Activated T-helper 2 cell treated with anti-CD3 and anti-CD28 coated beads, Interferon-gamma antibody, Interleukin-2, Interleukin-4, amounts not matched to agents 10 μg/mL and 5 μg/mL and 100 μg/mL, durations not matched to agents 14 hours and 24 hours and 36 hours (primary cell): Measurements from ENCODE around the gene PGBD5. TPM values are rescaled to one million over a fixed set of nuclear protein-coding genes. Genes with fewer than 3 reads are reported as not detected.
A peak's percentile ranks its signal among the peaks of the same experiment; 100 is the strongest.

ENCODE experiments used
- DNase-seq: peaks from one replicate; pipeline ENCODE4 v3.0.0; 2021; ENCODE audit warnings: low spot score
- H3K27ac Mint-ChIP-seq: one replicate; pipeline ENCODE4 v1.8.0; 2021; ENCODE audit warnings: mixed read lengths
- H3K27me3 Mint-ChIP-seq: one replicate; pipeline ENCODE4 v1.8.0; 2021; ENCODE audit warnings: low read depth, mixed read lengths
- H3K36me3 Mint-ChIP-seq: one replicate; pipeline ENCODE4 v1.8.0; 2021; ENCODE audit warnings: low read depth, mixed read lengths
- H3K4me1 Mint-ChIP-seq: one replicate; pipeline ENCODE4 v1.8.0; 2021; ENCODE audit warnings: low read depth, mixed read lengths
- H3K4me3 Mint-ChIP-seq: one replicate; pipeline ENCODE4 v1.8.0; 2021; ENCODE audit warnings: low read depth, mild to moderate bottlenecking, moderate library complexity, mixed read lengths
- H3K9me3 Mint-ChIP-seq: one replicate; pipeline ENCODE4 v1.8.0; 2021; ENCODE audit warnings: mixed read lengths
- intact Hi-C: fragments of 100-400 bp; cut with micrococcal nuclease; formaldehyde crosslinking; loops from one replicate; pipeline ENCODE4 v1.15.1; 2023
- total RNA-seq: library from RNA; stranded (reverse); gene quantifications from 2 replicates; pipeline ENCODE4 v1.2.3, GENCODE V29; 2022

Gene PGBD5
- total RNA-seq, 1 donor from 2014 or later, result not detected

DNA sequence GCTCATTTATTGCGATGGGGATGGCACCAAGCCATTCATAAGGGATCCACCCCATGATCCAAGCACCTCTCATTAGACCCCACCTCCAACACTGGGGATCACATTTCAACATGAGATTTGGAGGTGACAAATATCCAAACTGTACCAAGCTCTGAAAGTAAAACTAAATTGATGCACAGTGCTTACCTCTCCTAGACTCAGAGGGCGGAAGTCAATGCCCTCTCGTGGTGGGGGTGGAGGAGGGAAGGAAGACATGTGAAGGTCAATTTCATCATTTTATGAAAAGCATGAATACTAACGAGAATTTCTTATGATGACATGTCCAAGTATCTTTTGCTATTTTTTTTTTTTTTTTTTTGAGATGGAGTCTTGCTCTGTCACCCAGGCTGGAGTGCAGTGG, 120.0 kb downstream of the PGBD5 start:
- Mint-ChIP-seq H3K9me3 (no peaks in the 10 kb centered on the region), H3K4me3 (no peak overlapping the region), H3K36me3 (no peaks in the 10 kb centered on the region), H3K27me3 (no peaks in the 10 kb centered on the region), H3K27ac (peak overlapping the region; percentile 27), H3K4me1 (peaks cover 25% of the 10 kb centered on the region)
- intact Hi-C loops, result loop anchor here (1.0 to 5.0 kb wide), 4 partner anchors 35 to 239 kb away; partner anchors contain the start of gene GALNT2
- no peak for DNase-seq

- H3K36me3 Mint-ChIP-seq, result no peaks in the 10 kb centered on the region
- peak overlapping the region; percentile 4 for H3K27ac Mint-ChIP-seq
Observed at GRCh38 chr1:230303822-230304221, 122.3 kb downstream of the PGBD5 start.

GRCh38 chr1:230303069-230303468, 123.1 kb downstream of the PGBD5 start:
- Mint-ChIP-seq H3K4me1 (peaks cover 24% of the 10 kb centered on the region), H3K36me3 (no peaks in the 10 kb centered on the region), H3K9me3 (no peaks in the 10 kb centered on the region), H3K4me3 (no peak overlapping the region), H3K27ac (no peak overlapping the region), H3K27me3 (no peaks in the 10 kb centered on the region)
- intact Hi-C loops, result loop anchor here (5.0 kb wide), 1 partner anchor 196 kb away; no protein-coding TSS in a partner anchor
- no peak for DNase-seq

More at GRCh38 chr1:230303822-230304221, 122.3 kb downstream of the PGBD5 start:
- Mint-ChIP-seq H3K4me1 (peaks cover 24% of the 10 kb centered on the region), H3K27me3 (no peaks in the 10 kb centered on the region), H3K9me3 (no peaks in the 10 kb centered on the region), H3K4me3 (no peak overlapping the region)
- intact Hi-C loops, result loop anchor here (5.0 kb wide), 1 partner anchor 197 kb away; no protein-coding TSS in a partner anchor
- no peak for DNase-seq

DNA sequence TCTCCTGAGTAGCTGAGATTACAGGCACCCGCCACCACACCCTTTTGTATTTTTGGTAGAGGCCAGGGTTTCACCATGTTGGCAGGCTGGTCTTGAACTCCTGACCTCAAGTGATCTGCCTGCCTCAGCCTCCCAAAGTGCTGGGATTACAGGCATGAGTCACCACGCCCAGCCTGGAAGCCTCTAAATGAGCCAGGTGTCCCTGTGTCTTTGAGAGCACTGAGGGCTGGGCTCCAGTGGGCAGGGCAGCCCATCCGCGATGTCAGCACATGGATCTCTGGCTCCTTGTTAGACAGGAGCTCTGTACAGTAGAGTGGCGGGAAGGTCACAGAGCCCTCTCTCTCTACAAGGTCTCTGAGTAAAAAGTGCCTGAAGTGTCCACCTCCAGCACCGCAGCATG, 124.3 kb downstream of the PGBD5 start:
- intact Hi-C loops, result loop anchor here (5.0 kb wide), 1 partner anchor 195 kb away; no protein-coding TSS in a partner anchor
- Mint-ChIP-seq H3K4me1 (peaks cover 20% of the 10 kb centered on the region), H3K4me3 (no peak overlapping the region), H3K36me3 (no peaks in the 10 kb centered on the region), H3K27ac (no peak overlapping the region), H3K9me3 (no peaks in the 10 kb centered on the region), H3K27me3 (peaks cover 2% of the 10 kb centered on the region)
- DNase-seq, result no peak

- Mint-ChIP-seq H3K36me3 (no peaks in the 10 kb centered on the region), H3K27me3 (peaks cover 2% of the 10 kb centered on the region), H3K4me1 (peaks cover 18% of the 10 kb centered on the region), H3K9me3 (no peaks in the 10 kb centered on the region), H3K4me3 (no peak overlapping the region), H3K27ac (no peak overlapping the region)
- no peak for DNase-seq
- intact Hi-C loops, result loop anchor here (5.0 kb wide), 1 partner anchor 194 kb away; no protein-coding TSS in a partner anchor
Observed at GRCh38 chr1:230301322-230301721, 124.8 kb downstream of the PGBD5 start.

- Mint-ChIP-seq H3K4me1 (peaks cover 14% of the 10 kb centered on the region), H3K4me3 (no peak overlapping the region), H3K9me3 (no peaks in the 10 kb centered on the region), H3K36me3 (no peaks in the 10 kb centered on the region), H3K27ac (no peak overlapping the region), H3K27me3 (peaks cover 2% of the 10 kb centered on the region)
- intact Hi-C loops, result loop anchor here (5.0 kb wide), 1 partner anchor 193 kb away; no protein-coding TSS in a partner anchor
- no peak for DNase-seq
Observed at GRCh38 chr1:230300322-230301301, 125.5 kb downstream of the PGBD5 start.

DNA sequence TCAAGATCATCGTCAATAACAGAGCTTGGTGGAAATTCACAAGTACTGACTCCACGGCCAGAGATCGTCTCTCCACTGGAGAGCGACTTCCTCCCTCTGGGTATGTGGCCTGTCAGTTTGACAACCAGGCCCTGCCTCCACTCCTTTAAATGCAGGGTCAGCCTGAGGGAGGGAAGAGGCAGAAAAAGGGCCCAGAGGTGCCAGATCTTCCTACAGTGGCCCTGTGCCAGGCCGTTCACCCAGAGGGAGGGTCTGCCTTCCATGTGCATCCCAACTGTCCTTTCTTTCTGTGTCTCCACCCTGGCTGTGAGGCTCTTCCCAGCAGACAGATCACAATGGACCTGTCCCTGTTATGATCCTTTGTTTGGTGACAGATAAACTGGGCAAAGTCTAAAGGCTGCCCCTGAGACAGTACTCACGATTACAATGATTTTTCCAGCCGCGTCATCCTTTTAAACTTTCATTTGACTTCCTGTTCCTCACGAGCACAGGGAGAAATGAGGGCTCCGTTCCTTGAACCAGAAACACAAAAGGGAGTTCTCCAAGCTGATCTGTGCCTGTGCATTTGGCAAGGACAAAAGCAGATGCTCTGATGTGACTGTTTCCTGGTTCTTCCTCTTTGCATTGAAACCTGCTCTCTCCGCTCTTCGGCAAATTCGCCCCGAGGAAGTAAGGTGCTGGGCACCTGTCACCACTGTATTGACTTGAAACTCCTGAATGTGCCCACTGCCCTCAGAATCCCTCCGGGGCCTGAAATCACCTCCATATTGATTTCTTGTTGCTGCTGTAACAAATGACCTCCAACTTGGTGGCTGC, 126.7 kb downstream of the PGBD5 start:
- Mint-ChIP-seq H3K27ac (no peak overlapping the region), H3K4me1 (peaks cover 14% of the 10 kb centered on the region), H3K27me3 (peaks cover 2% of the 10 kb centered on the region), H3K4me3 (no peak overlapping the region), H3K36me3 (no peaks in the 10 kb centered on the region), H3K9me3 (no peaks in the 10 kb centered on the region)
- no peak for DNase-seq
- intact Hi-C loops, result loop anchor here (5.0 kb wide), 1 partner anchor 192 kb away; no protein-coding TSS in a partner anchor

- no peak overlapping the region for H3K4me3 Mint-ChIP-seq
- intact Hi-C loops, result no loop called here
- no peaks in the 10 kb centered on the region for H3K9me3 Mint-ChIP-seq
- peaks cover 15% of the 10 kb centered on the region for H3K27me3 Mint-ChIP-seq
- no peaks in the 10 kb centered on the region for H3K36me3 Mint-ChIP-seq
- no peaks in the 10 kb centered on the region for H3K4me1 Mint-ChIP-seq
- DNase-seq, result no peak
- H3K27ac Mint-ChIP-seq, result no peak overlapping the region
Observed at GRCh38 chr1:230295367-230295766, 130.8 kb downstream of the PGBD5 start.

DNA sequence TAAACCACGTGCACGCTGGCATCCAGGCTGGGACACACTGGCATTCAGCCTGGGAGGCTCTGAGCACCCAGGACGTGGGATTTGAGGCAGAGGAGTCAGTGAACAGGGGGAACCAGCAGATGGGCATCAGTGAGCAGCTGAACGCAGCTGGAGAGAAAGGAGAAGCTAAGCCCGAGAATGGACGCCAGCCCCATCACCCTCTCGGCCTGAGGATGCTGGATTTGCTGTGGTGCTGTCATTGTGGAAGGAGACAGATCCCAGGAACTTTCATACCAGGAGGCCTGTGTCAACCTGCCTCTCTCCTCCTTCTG, 132.8 kb downstream of the PGBD5 start:
- H3K36me3 Mint-ChIP-seq, result no peaks in the 10 kb centered on the region
- no peaks in the 10 kb centered on the region for H3K4me1 Mint-ChIP-seq
- no peak overlapping the region for H3K27ac Mint-ChIP-seq
- H3K4me3 Mint-ChIP-seq, result no peak overlapping the region
- DNase-seq, result no peak
- H3K9me3 Mint-ChIP-seq, result no peaks in the 10 kb centered on the region
- intact Hi-C loops, result no loop called here
- H3K27me3 Mint-ChIP-seq, result peaks cover 15% of the 10 kb centered on the region

DNA sequence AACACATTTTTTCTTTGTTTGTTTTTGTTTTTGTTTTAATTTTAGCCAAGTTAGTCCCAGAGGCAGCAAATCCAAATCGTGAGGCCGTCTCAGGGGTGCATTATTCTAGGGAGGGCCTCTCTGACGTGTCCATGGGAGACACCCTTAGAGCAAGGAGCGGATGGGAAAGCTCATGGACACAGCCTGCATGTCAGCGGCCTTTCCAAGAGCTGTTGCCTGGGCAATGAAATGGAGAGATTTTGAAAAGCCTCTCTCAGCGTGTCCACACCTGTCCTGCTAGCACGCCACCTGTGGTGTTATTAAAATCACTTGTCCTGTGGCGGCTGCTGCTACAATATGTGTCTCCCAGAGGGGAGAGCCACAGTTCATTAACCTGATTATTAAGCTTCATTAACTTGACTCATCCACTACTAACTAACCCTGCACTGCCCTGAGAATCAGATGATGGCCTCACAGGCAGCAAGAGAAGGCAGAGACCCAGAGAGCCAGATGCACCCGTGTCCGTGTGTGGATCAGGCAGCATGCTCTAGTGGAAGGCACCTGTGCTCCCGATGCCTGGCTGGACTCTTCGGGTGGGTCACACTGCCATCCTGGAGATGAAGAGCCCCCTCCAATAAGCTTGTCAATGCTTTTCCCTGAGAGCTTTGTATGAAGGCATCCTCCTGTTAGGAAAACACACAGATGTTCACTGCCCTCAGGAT, 133.3 kb downstream of the PGBD5 start:
- DNase-seq, result no peak
- H3K27ac Mint-ChIP-seq, result no peak overlapping the region
- H3K36me3 Mint-ChIP-seq, result no peaks in the 10 kb centered on the region
- no peaks in the 10 kb centered on the region for H3K9me3 Mint-ChIP-seq
- H3K4me1 Mint-ChIP-seq, result no peaks in the 10 kb centered on the region
- no peak overlapping the region for H3K4me3 Mint-ChIP-seq
- peaks cover 15% of the 10 kb centered on the region for H3K27me3 Mint-ChIP-seq
- intact Hi-C loops, result no loop called here

- no peak overlapping the region for H3K27ac Mint-ChIP-seq
- intact Hi-C loops, result no loop called here
- H3K4me1 Mint-ChIP-seq, result no peaks in the 10 kb centered on the region
- H3K9me3 Mint-ChIP-seq, result no peaks in the 10 kb centered on the region
- H3K36me3 Mint-ChIP-seq, result no peaks in the 10 kb centered on the region
- H3K27me3 Mint-ChIP-seq, result peaks cover 14% of the 10 kb centered on the region
- H3K4me3 Mint-ChIP-seq, result no peak overlapping the region
- DNase-seq, result no peak
Observed at GRCh38 chr1:230291731-230292620, 134.2 kb downstream of the PGBD5 start.

GRCh38 chr1:230289350-230289644, 136.8 kb downstream of the PGBD5 start:
- H3K27me3 Mint-ChIP-seq, result peaks cover 14% of the 10 kb centered on the region
- DNase-seq, result no peak
- H3K9me3 Mint-ChIP-seq, result no peaks in the 10 kb centered on the region
- no peak overlapping the region for H3K27ac Mint-ChIP-seq
- no peaks in the 10 kb centered on the region for H3K36me3 Mint-ChIP-seq
- H3K4me1 Mint-ChIP-seq, result no peaks in the 10 kb centered on the region
- H3K4me3 Mint-ChIP-seq, result no peak overlapping the region
- intact Hi-C loops, result no loop called here
